Measurements from ENCODE around the gene ZNF263. TPM values are rescaled to one million over a fixed set of nuclear protein-coding genes. Genes with fewer than 3 reads are reported as not detected.

The ZNF263 gene
- total and polyA plus RNA-seq, 9 of the 15 experiments (the other 6 are each of a cell fraction or from before 2014, with no cell fraction given) = 4.6 to 48.3 (median 31.8) TPM

DNA sequence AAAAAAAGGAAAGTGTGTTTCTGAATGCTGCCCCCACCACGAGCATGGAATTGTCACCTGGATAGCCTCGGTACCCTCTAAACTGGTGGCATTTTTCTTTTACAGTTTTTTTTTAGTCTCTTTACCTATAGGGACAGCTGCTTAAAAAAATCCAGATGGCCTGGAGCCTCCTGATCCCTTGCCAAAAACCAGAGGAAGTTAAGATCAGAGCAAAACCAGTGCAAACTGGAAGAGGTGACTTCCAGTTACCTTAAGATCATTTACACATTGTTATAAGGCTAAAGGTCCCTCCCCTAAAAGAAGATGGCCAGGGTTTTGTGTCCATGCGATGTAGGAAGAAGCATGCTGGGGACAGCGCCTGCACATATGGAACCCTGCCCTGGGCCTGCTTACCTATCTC, 30.3 kb upstream of the ZNF263 start:
- Histone ChIP-seq H3K4me1 (replicated peaks in 1 of 2; ENCODE audit: control insufficient read depth in 2 of 2, insufficient read depth in 2 of 2, low read length in 2 of 2) (peaks cover 0 to 13% of the 10 kb centered on the region in 2 experiments; a peak in 1 of 5 replicates), H3K9me1 (ENCODE audit: control insufficient read depth, insufficient read depth, low read length) (no peaks in the 10 kb centered on the region), H4K20me1 (replicated peaks; ENCODE audit: control insufficient read depth, insufficient read depth, low read length) (no peaks in the 10 kb centered on the region), H3K4me3 (no peak overlapping the region), H3K9ac (ENCODE audit: insufficient read depth in 1 of 2, low read depth in 2 of 2, low read length in 2 of 2) (no peak overlapping the region), H3K27me3 (ENCODE audit: control insufficient read depth in 2 of 2, insufficient read depth in 2 of 2, low read length in 2 of 2) (peaks cover 26 to 66% of the 10 kb centered on the region in 2 experiments), H2AFZ (ENCODE audit: low read depth, low read length) (no peak overlapping the region), H3K4me2 (ENCODE audit: insufficient read depth, low read length) (no peak overlapping the region), H3K36me3 (ENCODE audit: control insufficient read depth, insufficient read depth, low read length) (no peaks in the 10 kb centered on the region), H3K79me2 (ENCODE audit: control insufficient read depth, insufficient read depth, low read length) (no peaks in the 10 kb centered on the region), H3K9me3 (replicated peaks; ENCODE audit: control insufficient read depth, insufficient read depth, low read depth, low read length) (no peaks in the 10 kb centered on the region), H3K27ac (ENCODE audit: extremely low read depth, low read depth, low read length) (no peak overlapping the region)
- 2% methylated on average over 3 of the region's 4 CpGs for WGBS (ENCODE audit: insufficient coverage, low coverage, missing lambda C conversion rate)
- TF ChIP-seq PYGO2 (tag; IDR thresholded peaks at IDR 0.05) (no peak), KDM5B (IDR thresholded peaks at IDR 0.05; ENCODE audit: insufficient replicate concordance, low read depth, low read length) (no peak)
- TF ChIP-seq, protein P1, sequence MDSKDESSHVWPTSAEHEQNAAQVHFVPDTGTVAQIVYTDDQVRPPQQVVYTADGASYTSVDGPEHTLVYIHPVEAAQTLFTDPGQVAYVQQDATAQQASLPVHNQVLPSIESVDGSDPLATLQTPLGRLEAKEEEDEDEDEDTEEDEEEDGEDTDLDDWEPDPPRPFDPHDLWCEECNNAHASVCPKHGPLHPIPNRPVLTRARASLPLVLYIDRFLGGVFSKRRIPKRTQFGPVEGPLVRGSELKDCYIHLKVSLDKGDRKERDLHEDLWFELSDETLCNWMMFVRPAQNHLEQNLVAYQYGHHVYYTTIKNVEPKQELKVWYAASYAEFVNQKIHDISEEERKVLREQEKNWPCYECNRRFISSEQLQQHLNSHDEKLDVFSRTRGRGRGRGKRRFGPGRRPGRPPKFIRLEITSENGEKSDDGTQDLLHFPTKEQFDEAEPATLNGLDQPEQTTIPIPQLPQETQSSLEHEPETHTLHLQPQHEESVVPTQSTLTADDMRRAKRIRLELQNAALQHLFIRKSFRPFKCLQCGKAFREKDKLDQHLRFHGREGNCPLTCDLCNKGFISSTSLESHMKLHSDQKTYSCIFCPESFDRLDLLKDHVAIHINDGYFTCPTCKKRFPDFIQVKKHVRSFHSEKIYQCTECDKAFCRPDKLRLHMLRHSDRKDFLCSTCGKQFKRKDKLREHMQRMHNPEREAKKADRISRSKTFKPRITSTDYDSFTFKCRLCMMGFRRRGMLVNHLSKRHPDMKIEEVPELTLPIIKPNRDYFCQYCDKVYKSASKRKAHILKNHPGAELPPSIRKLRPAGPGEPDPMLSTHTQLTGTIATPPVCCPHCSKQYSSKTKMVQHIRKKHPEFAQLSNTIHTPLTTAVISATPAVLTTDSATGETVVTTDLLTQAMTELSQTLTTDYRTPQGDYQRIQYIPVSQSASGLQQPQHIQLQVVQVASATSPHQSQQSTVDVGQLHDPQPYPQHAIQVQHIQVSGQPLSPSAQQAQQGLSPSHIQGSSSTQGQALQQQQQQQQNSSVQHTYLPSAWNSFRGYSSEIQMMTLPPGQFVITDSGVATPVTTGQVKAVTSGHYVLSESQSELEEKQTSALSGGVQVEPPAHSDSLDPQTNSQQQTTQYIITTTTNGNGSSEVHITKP (IDR thresholded peaks at IDR 0.05; ENCODE audit: partially characterized antibody) = peak; percentile 23
- TF ChIP-seq, protein P2, sequence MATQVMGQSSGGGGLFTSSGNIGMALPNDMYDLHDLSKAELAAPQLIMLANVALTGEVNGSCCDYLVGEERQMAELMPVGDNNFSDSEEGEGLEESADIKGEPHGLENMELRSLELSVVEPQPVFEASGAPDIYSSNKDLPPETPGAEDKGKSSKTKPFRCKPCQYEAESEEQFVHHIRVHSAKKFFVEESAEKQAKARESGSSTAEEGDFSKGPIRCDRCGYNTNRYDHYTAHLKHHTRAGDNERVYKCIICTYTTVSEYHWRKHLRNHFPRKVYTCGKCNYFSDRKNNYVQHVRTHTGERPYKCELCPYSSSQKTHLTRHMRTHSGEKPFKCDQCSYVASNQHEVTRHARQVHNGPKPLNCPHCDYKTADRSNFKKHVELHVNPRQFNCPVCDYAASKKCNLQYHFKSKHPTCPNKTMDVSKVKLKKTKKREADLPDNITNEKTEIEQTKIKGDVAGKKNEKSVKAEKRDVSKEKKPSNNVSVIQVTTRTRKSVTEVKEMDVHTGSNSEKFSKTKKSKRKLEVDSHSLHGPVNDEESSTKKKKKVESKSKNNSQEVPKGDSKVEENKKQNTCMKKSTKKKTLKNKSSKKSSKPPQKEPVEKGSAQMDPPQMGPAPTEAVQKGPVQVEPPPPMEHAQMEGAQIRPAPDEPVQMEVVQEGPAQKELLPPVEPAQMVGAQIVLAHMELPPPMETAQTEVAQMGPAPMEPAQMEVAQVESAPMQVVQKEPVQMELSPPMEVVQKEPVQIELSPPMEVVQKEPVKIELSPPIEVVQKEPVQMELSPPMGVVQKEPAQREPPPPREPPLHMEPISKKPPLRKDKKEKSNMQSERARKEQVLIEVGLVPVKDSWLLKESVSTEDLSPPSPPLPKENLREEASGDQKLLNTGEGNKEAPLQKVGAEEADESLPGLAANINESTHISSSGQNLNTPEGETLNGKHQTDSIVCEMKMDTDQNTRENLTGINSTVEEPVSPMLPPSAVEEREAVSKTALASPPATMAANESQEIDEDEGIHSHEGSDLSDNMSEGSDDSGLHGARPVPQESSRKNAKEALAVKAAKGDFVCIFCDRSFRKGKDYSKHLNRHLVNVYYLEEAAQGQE (IDR thresholded peaks at IDR 0.05; ENCODE audit: borderline replicate concordance) = peak; percentile 51
- TF ChIP-seq, protein P2 (CRISPR knock-in tag; IDR thresholded peaks at IDR 0.05; ENCODE audit: low read depth) = no peak
- in situ Hi-C loops (cut with MboI) = no loop called here
- FAIRE-seq (no peak), ATAC-seq (no peak), DNase-seq (ENCODE audit: extremely low read depth in 1 of 4, low spot score in 3 of 4) (no peak)
- POLR2A ChIA-PET = interaction anchor here (2.1 kb wide), 1 partner anchor 11 kb away, joined by 12 read pairs; no protein-coding TSS in a partner anchor
- BruUV-seq (replicated peaks) = no TSS peak
- CTCF ChIA-PET (ENCODE audit: low intra/inter-chr PET ratio) = no interaction called here
- intact Hi-C loops (cut with micrococcal nuclease) = no loop called here
